ENCODE results near the gene MAMDC2. TPM values are rescaled to one million over a fixed set of nuclear protein-coding genes. Genes with fewer than 3 reads are reported as not detected.

Gene MAMDC2
- 10 to 100 TPM; 15.8 to 19.6 (median 18.4) TPM for total RNA-seq

- H3K36me3 ChIP-seq: no peaks in the 10 kb centered on the region
- peaks cover 13 to 30% of the 10 kb centered on the region in 2 donors for H3K4me1 ChIP-seq
- intact Hi-C loops (cut with DNase I): no loop called here
- no peaks in the 10 kb centered on the region for H3K9me3 ChIP-seq
- TF ChIP-seq POLR2A (IDR thresholded peaks at IDR 0.05): peak in 1 of 2 donors; percentile 44
- TF ChIP-seq, protein P1, sequence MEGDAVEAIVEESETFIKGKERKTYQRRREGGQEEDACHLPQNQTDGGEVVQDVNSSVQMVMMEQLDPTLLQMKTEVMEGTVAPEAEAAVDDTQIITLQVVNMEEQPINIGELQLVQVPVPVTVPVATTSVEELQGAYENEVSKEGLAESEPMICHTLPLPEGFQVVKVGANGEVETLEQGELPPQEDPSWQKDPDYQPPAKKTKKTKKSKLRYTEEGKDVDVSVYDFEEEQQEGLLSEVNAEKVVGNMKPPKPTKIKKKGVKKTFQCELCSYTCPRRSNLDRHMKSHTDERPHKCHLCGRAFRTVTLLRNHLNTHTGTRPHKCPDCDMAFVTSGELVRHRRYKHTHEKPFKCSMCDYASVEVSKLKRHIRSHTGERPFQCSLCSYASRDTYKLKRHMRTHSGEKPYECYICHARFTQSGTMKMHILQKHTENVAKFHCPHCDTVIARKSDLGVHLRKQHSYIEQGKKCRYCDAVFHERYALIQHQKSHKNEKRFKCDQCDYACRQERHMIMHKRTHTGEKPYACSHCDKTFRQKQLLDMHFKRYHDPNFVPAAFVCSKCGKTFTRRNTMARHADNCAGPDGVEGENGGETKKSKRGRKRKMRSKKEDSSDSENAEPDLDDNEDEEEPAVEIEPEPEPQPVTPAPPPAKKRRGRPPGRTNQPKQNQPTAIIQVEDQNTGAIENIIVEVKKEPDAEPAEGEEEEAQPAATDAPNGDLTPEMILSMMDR (IDR thresholded peaks at IDR 0.05): no peak
- DNase-seq: peak; percentile 66 to 72
- no peaks in the 10 kb centered on the region for H3K27me3 ChIP-seq
- H3K27ac ChIP-seq: peak within 1 kb of the TSS; percentile 26 to 69 (median 44)
- WGBS, 2 donors: 2 to 4% methylated on average over 30 to 34 of the region's 55 CpGs
- H3K4me3 ChIP-seq (replicated peaks in 1 of 3): peak within 1 kb of the TSS in 2 of 3 donors; percentile 31 to 49
Measured at GRCh38 chr9:70043689-70044489, at the start of gene MAMDC2. TSS of gene MAMDC2 (plus strand) at chr9:70043848. CDS start at chr9:70044198, 350 bp downstream.

- intact Hi-C loops (cut with DNase I): no loop called here
- Histone ChIP-seq H3K27me3 (no peaks in the 10 kb centered on the region), H3K36me3 (no peaks in the 10 kb centered on the region), H3K27ac (peak overlapping the region; percentile 77 to 94 (median 84)), H3K4me1 (peaks cover 19 to 26% of the 10 kb centered on the region in 2 donors), H3K4me3 (replicated peaks in 1 of 3) (no peak overlapping the region), H3K9me3 (no peaks in the 10 kb centered on the region)
- WGBS, 2 donors: 95 to 100% methylated on average over 1 of the region's 1 CpG
- no peak for TF ChIP-seq POLR2A (IDR thresholded peaks at IDR 0.05)
- TF ChIP-seq, protein P1 (IDR thresholded peaks at IDR 0.05): no peak
- DNase-seq: no peak
Measured at GRCh38 chr9:69995846-69996245, 47.8 kb upstream of the MAMDC2 start.

GRCh38 chr9:69996967-69997366 lies 46.7 kb upstream of the MAMDC2 start:
- H3K4me1 ChIP-seq: peaks cover 19 to 26% of the 10 kb centered on the region in 2 donors
- 19 to 22% methylated on average over 2 of the region's 2 CpGs for WGBS, 2 donors
- peak overlapping the region; percentile 77 to 94 (median 84) for H3K27ac ChIP-seq
- intact Hi-C loops (cut with DNase I): no loop called here
- H3K36me3 ChIP-seq: no peaks in the 10 kb centered on the region
- DNase-seq: peak; percentile 66 to 72
- TF ChIP-seq POLR2A (IDR thresholded peaks at IDR 0.05): no peak
- TF ChIP-seq, protein P1 (IDR thresholded peaks at IDR 0.05): peak in 1 of 6 experiments; percentile 24
- no peaks in the 10 kb centered on the region for H3K27me3 ChIP-seq
- H3K4me3 ChIP-seq (replicated peaks in 1 of 3): no peak overlapping the region
- H3K9me3 ChIP-seq: no peaks in the 10 kb centered on the region

DNA sequence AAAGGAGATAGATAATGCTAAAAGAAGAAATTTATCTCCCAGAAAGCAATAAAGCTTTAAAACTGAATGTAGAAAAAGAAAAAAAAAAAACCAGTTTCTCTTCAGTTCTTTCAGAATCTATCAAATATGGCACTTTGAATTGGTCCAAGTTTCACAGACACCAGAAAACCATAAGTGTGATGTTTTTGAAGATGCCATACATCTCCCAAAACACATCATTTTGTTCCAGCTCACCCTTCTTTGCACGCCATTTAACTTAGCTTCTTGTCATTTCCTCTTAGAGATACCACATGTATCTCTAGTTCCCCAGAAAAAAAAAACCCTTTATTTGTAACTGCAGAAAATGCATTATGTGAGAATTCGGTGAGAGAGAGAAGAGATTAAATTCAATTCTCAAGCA lies 46.1 kb upstream of the MAMDC2 start:
- Histone ChIP-seq H3K4me3 (replicated peaks in 1 of 3) (no peak overlapping the region), H3K9me3 (no peaks in the 10 kb centered on the region), H3K4me1 (peaks cover 19 to 26% of the 10 kb centered on the region in 2 donors), H3K36me3 (no peaks in the 10 kb centered on the region), H3K27me3 (no peaks in the 10 kb centered on the region), H3K27ac (peak overlapping the region; percentile 77 to 94 (median 84))
- intact Hi-C loops (cut with DNase I): no loop called here
- 65 to 74% methylated on average over 2 of the region's 2 CpGs for WGBS, 2 donors
- DNase-seq: no peak
- no peak for TF ChIP-seq POLR2A (IDR thresholded peaks at IDR 0.05)
- TF ChIP-seq, protein P1 (IDR thresholded peaks at IDR 0.05): no peak

DNA sequence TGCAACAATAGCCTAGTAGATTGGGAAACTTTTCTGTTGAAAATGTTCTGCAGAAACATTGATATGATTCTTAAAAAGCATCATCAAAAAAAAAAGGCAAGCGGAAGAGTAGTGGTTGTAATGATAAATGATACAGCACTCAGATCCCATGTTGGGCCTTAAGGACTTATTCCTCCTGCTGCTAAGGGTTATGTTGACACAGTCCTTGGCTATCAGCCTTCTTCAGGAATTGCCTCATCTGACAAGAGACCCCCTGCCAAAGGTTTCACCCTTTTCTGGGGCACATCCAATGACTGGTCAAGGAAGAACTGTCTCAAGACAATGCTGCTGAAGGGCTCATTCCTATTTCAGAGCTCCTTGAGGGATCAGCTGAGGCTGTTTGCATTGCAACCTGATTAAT lies 44.3 kb upstream of the MAMDC2 start:
- H3K27ac ChIP-seq: no peak overlapping the region
- H3K4me3 ChIP-seq (replicated peaks in 1 of 3): no peak overlapping the region
- H3K36me3 ChIP-seq: no peaks in the 10 kb centered on the region
- no peak for DNase-seq
- H3K9me3 ChIP-seq: no peaks in the 10 kb centered on the region
- no peaks in the 10 kb centered on the region for H3K27me3 ChIP-seq
- peaks cover 19 to 21% of the 10 kb centered on the region in 2 donors for H3K4me1 ChIP-seq
- TF ChIP-seq POLR2A (IDR thresholded peaks at IDR 0.05): no peak
- WGBS, 2 donors: 92 to 94% methylated on average over 1 of the region's 1 CpG
- intact Hi-C loops (cut with DNase I): no loop called here

All from thyroid gland (tissue), 4 donors.